PFSK-1 (cell line): ENCODE data around the gene SKAP2.

ENCODE experiments used
- FOXP2 ChIP-seq: optimal IDR thresholded peaks from 2 replicates; pipeline ENCODE3; 2011; ENCODE audit warnings: borderline replicate concordance, control low read depth, inconsistent platforms; ENCODE audit not compliant: insufficient read depth; ENCODE audit errors: extremely low read length, extremely low read depth
- POLR2AphosphoS5 ChIP-seq: IDR thresholded peaks from 2 replicates; pipeline ENCODE4 v1.6.1; 2012; ENCODE audit warnings: low read depth, mild to moderate bottlenecking, control low read depth, low read length, moderate library complexity
- SIN3A ChIP-seq: IDR thresholded peaks from 2 replicates; pipeline ENCODE4 v1.6.1; 2012; ENCODE audit warnings: mild to moderate bottlenecking, low read length, moderate library complexity, borderline replicate concordance; ENCODE audit not compliant: insufficient read depth
- TAF1 ChIP-seq: IDR thresholded peaks from 2 replicates; pipeline ENCODE4 v1.6.1; 2012; ENCODE audit warnings: low read length, control low read depth, borderline replicate concordance; ENCODE audit not compliant: insufficient read depth
- TF ChIP-seq, protein P1 (sequence below), 2 experiments: IDR thresholded peaks; 2 replicates each; pipeline versions ENCODE4 v1.6.1 to v1.8.0; 2011 to 2012; ENCODE audit warnings: low read depth in 2 of 2, low read length in 2 of 2, control low read depth in 1 of 2, inconsistent platforms in 1 of 2, mild to moderate bottlenecking in 1 of 2, moderate library complexity in 1 of 2; ENCODE audit not compliant: insufficient read depth in 1 of 2

SKAP2 gene

DNA sequence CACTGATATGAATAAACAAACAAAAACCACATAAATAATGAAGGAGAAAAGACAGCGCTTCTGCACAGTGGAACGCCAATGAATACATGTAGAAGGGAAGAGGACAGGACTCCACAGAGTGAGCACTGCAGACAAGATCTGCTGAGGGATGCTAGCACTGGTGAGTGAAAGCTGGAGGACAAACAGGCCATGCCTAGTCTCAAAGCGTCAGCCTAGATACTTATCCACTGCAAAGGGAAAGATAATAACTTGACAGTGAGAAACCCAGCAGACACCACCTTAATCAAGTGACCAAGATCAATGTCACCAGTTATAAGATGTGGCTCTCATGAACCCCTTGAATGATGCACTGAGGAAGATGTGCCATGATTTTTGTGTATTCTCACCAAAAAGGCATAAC lies 227.6 kb downstream of the SKAP2 start:
- no peak for TF ChIP-seq FOXP2
- TF ChIP-seq POLR2AphosphoS5, result no peak
- TF ChIP-seq, protein P1, sequence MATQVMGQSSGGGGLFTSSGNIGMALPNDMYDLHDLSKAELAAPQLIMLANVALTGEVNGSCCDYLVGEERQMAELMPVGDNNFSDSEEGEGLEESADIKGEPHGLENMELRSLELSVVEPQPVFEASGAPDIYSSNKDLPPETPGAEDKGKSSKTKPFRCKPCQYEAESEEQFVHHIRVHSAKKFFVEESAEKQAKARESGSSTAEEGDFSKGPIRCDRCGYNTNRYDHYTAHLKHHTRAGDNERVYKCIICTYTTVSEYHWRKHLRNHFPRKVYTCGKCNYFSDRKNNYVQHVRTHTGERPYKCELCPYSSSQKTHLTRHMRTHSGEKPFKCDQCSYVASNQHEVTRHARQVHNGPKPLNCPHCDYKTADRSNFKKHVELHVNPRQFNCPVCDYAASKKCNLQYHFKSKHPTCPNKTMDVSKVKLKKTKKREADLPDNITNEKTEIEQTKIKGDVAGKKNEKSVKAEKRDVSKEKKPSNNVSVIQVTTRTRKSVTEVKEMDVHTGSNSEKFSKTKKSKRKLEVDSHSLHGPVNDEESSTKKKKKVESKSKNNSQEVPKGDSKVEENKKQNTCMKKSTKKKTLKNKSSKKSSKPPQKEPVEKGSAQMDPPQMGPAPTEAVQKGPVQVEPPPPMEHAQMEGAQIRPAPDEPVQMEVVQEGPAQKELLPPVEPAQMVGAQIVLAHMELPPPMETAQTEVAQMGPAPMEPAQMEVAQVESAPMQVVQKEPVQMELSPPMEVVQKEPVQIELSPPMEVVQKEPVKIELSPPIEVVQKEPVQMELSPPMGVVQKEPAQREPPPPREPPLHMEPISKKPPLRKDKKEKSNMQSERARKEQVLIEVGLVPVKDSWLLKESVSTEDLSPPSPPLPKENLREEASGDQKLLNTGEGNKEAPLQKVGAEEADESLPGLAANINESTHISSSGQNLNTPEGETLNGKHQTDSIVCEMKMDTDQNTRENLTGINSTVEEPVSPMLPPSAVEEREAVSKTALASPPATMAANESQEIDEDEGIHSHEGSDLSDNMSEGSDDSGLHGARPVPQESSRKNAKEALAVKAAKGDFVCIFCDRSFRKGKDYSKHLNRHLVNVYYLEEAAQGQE (IDR thresholded peaks at IDR 0.05; ENCODE audit: insufficient read depth in 1 of 2, low read depth in 2 of 2, low read length in 2 of 2), result no peak
- TF ChIP-seq SIN3A, result no peak
- TF ChIP-seq TAF1, result no peak

DNA sequence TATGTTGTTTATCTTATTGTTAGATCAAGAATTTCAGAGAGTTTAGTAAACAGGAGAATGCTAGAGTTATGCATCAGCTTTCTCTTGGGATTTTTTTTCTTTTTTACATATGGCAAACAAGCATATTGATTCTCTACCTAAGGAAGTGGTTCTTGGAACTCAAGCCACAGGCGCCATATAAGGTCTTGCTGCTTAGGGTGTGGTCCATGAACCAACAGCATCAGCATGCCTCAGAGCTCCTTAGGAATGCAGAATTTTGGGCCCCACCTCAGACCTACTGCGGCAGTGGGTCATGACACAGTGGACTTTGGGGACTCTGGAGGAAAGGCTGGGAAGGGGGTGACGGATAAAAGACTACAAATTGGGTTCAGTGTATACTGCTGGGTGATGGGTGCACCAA lies 230.8 kb downstream of the SKAP2 start:
- TF ChIP-seq FOXP2 (no peak), POLR2AphosphoS5 (no peak), TAF1 (no peak), SIN3A (no peak)
- TF ChIP-seq, protein P1 (IDR thresholded peaks at IDR 0.05; ENCODE audit: insufficient read depth in 1 of 2, low read depth in 2 of 2, low read length in 2 of 2), result no peak

DNA sequence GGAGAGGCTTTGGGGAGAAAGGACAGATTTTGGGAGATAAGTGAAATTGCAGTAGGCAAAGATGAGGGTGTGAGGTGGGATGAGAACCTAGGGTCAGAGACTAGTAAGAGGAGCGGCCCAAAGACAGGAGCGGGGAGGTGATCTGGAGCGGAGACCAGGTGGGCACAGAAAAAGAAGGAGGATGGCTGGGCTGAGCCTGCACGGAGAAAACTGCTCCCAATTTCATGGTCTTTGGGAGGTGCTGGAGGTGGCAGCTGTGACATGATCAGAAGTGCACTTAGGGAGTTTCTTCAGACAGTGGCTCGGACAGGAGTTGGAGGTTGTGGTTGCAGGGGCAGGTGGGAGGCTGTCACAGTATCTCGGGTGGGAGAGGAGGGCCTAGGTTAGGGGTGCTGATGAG lies 232.8 kb downstream of the SKAP2 start:
- TF ChIP-seq SIN3A (no peak), TAF1 (no peak), POLR2AphosphoS5 (no peak), FOXP2 (no peak)
- TF ChIP-seq, protein P1 (IDR thresholded peaks at IDR 0.05; ENCODE audit: insufficient read depth in 1 of 2, low read depth in 2 of 2, low read length in 2 of 2), result no peak

DNA sequence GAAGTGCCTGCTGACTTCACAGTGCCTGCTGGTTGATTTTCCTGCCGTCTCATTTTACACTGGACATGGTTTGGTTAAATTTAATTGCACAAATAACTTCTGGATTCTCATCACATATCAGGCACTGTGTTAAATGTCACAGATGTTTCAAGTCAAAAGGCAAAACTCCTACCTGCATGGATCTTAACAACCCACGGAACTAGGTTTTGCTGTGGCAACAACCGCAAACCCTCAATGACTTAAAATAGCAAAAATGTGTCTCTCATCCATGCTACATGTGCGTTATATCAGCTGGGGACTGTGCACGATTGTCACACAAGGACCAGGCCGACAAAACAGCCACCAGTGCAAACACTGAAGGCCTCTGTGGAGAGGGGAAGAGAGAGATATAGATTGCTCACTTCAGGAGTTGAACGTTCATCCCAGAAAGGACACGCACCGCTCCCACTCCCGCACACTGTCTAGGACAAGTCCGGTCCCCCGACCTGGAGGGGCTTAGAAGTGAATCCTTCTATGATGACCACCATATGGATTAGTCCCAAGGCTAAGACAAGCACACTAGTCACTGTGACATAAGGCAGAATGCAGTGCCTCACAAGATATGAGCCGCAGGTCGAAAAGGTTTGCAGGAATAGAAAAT lies 233.3 kb downstream of the SKAP2 start:
- no peak for TF ChIP-seq TAF1
- no peak for TF ChIP-seq POLR2AphosphoS5
- no peak for TF ChIP-seq SIN3A
- no peak for TF ChIP-seq FOXP2
- TF ChIP-seq, protein P1 (IDR thresholded peaks at IDR 0.05; ENCODE audit: insufficient read depth in 1 of 2, low read depth in 2 of 2, low read length in 2 of 2), result no peak
